ENCODE results near the gene SCAF4.
A peak's percentile ranks its signal among the peaks of the same experiment; 100 is the strongest.

- TF ChIP-seq POLR2A (IDR thresholded peaks at IDR 0.05; ENCODE audit: low read depth, low read length) (no peak), POLR2AphosphoS5 (IDR thresholded peaks at IDR 0.05; ENCODE audit: low read depth, low read length) (no peak), SPI1 (IDR thresholded peaks at IDR 0.05; ENCODE audit: low read depth, low read length) (peak; percentile 89), TAF1 (IDR thresholded peaks at IDR 0.05; ENCODE audit: low read depth, low read length) (no peak)
Observed at GRCh38 chr21:31733551-31734149, 1.7 kb upstream of the SCAF4 start.
